ENCODE measurements around the gene DDT.
"Not testable (repeated sequence)": the region's sequence is repeated elsewhere in the genome, so short reads cannot be mapped to it uniquely, and the experiment has no call there.

DNA sequence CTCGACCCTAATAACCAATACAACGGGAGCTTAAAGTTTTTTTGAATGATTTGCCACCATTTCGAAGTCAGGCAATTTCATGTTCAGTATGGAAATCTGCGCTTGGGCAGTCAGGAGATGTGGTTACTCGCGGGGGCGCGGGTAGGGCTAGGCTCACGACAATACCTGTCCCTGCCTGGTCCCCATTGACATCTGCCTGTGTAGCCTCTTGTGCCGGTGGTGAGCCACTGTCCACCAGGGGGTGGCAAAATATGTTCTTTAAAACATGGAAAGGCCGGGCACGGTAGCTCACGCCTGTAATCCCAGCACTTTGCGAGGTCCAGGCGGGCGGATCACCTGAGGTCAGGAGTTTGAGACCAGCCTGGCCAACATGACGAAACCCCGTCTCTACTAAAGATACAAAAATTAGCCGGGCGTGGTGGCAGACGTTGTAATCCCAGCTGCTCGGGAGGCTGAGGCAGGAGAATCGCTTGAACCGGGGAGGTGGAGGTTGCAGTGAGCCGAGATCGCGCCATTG is 653 bp upstream of the DDT start:
- TF ChIP-seq, protein P1, sequence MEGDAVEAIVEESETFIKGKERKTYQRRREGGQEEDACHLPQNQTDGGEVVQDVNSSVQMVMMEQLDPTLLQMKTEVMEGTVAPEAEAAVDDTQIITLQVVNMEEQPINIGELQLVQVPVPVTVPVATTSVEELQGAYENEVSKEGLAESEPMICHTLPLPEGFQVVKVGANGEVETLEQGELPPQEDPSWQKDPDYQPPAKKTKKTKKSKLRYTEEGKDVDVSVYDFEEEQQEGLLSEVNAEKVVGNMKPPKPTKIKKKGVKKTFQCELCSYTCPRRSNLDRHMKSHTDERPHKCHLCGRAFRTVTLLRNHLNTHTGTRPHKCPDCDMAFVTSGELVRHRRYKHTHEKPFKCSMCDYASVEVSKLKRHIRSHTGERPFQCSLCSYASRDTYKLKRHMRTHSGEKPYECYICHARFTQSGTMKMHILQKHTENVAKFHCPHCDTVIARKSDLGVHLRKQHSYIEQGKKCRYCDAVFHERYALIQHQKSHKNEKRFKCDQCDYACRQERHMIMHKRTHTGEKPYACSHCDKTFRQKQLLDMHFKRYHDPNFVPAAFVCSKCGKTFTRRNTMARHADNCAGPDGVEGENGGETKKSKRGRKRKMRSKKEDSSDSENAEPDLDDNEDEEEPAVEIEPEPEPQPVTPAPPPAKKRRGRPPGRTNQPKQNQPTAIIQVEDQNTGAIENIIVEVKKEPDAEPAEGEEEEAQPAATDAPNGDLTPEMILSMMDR (IDR thresholded peaks at IDR 0.05), result not testable (repeated sequence)
- TF ChIP-seq POLR2A (IDR thresholded peaks at IDR 0.05), result not testable (repeated sequence)
